K562 (cell line): ENCODE data around the gene SH3BGR. TPM values are rescaled to one million over a fixed set of nuclear protein-coding genes. Genes with fewer than 3 reads are reported as not detected.

ENCODE experiments used
- ADNP ChIP-seq: fragments of 200-800 bp; sonication (Bioruptor generic); IDR thresholded peaks from 2 replicates; pipeline ENCODE4 v1.6.1; 2016; ENCODE audit warnings: missing genetic modification characterization, missing compliant biosample characterization
- ELK1 ChIP-seq: sonication (generic); formaldehyde crosslinking; IDR thresholded peaks from 2 replicates; pipeline ENCODE4 v1.8.1; 2022; ENCODE audit warnings: missing genetic modification reagents
- ELK3 ChIP-seq: fragments of 450-650 bp; formaldehyde crosslinking; IDR thresholded peaks from 2 replicates; pipeline ENCODE4 v1.4.0; 2020; ENCODE audit warnings: mild to moderate bottlenecking
- ETS2 ChIP-seq: IDR thresholded peaks from 2 replicates; pipeline ENCODE4 v1.6.1; 2016; ENCODE audit warnings: borderline replicate concordance, missing genetic modification characterization, mild to moderate bottlenecking, moderate library complexity, missing compliant biosample characterization; ENCODE audit not compliant: poor library complexity, severe bottlenecking
- NR1H2 ChIP-seq: sonication (generic); formaldehyde crosslinking; IDR thresholded peaks from 2 replicates; pipeline ENCODE4 v1.4.0; 2020; ENCODE audit warnings: mild to moderate bottlenecking, missing genetic modification reagents
- NUFIP1 ChIP-seq: fragments of 450-650 bp; IDR thresholded peaks from 2 replicates; pipeline ENCODE4 v1.6.1; 2018; ENCODE audit not compliant: partially characterized antibody
- RREB1 ChIP-seq: fragments of 250-450 bp; sonication (Bioruptor Pico); IDR thresholded peaks from 2 replicates; pipeline ENCODE4 v1.4.0; 2020
- SLC30A9 ChIP-seq: fragments of 250-450 bp; sonication (Bioruptor Pico); IDR thresholded peaks from 2 replicates; pipeline ENCODE4 v1.8.0; 2022; ENCODE audit warnings: mild to moderate bottlenecking, moderate library complexity
- SRSF7 ChIP-seq: fragments of 200-400 bp; formaldehyde crosslinking; optimal IDR thresholded peaks from 2 replicates; pipeline ENCODE3; 2017; ENCODE audit warnings: mild to moderate bottlenecking, low read depth, low read length
- STAT5A ChIP-seq: IDR thresholded peaks from 2 replicates; pipeline ENCODE4 v1.6.1; 2012; ENCODE audit warnings: low read length, inconsistent platforms, borderline replicate concordance
- THAP12 ChIP-seq: fragments of 250-450 bp; sonication (Bioruptor Pico); IDR thresholded peaks from 2 replicates; pipeline ENCODE4 v1.9.0; 2021; ENCODE audit warnings: mild to moderate bottlenecking, inconsistent platforms
- ZNF24 ChIP-seq: fragments of 450-650 bp; IDR thresholded peaks from 2 replicates; pipeline ENCODE4 v1.6.1; 2016
- ZNF408 ChIP-seq: fragments of 250-450 bp; sonication (Bioruptor Pico); IDR thresholded peaks from 2 replicates; pipeline ENCODE4 v1.4.0; 2020; ENCODE audit warnings: low read depth, mild to moderate bottlenecking, moderate library complexity
- polyA plus RNA-seq, 8 experiments: library from polyadenylated mRNA; depleted of rRNA in 4 of 8; stranded (reverse) in 5 of 8; unstranded in 3 of 8; fragments of >200 nt; fragmentation: Nextera tagmentation in 2 of 8; fragmentation: Illumina TruSeq in 1 of 8; extraction: Ambion mirVana in 2 of 8; extraction: Trizol in 1 of 8; gene quantifications; 2 replicates each; pipeline versions ENCODE4 v1.2.1 to v1.2.3, GENCODE V29; 2011 to 2014; ENCODE audit warnings: inconsistent platforms in 1 of 8, missing spikeins in 1 of 8
- total RNA-seq, 7 experiments: library from RNA; depleted of rRNA in 6 of 7; stranded (reverse); fragments of >200 nt in 6 of 7; fragmentation: Illumina TruSeq in 2 of 7; extraction: Trizol in 2 of 7; gene quantifications; 2 replicates each; pipeline versions ENCODE4 v1.2.1 to v1.2.3, GENCODE V29; 2011 to 2021; ENCODE audit warnings: low replicate concordance in 1 of 7
- TF ChIP-seq, protein P1 (sequence below): fragments of 250-450 bp; sonication (Bioruptor Pico); IDR thresholded peaks from 2 replicates; pipeline ENCODE4 v1.5.0; 2022; ENCODE audit warnings: mild to moderate bottlenecking

The SH3BGR gene
- total and polyA plus RNA-seq, 9 of the 15 experiments (the other 6 are each of a cell fraction or from before 2014, with no cell fraction given) = 6.6 to 42.9 (median 25.6) TPM

DNA sequence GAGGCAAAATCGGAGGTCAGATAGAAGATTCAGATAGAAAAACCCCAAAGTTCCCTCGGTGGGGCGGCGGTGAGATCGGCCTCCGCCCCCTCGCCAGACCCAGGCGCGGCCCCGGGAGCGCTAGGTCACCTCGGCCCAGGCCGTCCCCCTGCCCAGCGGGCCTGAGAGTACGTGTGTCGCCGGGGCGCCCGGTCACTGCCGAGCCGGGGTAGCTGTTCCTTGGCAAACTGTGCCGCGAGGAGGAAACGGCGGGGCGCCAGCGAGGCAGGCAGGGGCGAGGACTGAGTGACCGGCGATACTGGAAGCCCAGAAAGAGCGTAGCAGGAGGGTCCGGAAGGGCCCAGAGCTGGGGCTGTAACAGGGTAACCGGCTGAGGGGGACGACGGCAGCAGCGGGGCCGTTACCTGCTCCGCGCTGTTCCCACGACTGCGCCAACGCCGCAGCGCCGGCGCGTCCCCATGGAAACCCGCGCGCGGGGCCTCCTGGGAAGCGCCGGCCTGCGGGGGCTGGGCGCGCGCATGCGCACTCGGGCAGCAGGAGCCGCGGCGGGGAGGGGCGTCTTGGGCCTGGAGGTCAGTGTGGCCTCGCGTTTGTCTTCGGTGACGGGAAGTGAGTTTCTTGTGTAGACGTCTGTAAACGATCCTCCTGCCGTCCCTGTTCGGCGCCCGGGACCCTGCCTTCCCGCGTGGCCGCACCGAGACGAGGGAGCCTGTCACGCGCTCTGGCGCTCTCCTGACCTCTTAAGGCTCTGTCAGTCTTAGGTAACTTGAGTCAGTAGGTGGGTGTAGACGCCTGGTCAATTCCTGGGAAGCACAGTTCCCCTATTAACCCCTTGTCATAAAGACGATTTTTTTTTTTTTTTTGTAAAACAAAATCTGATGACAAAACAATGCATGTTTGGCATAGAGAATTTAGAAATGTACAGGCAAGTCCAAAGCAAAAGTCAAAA lies 6.2 kb upstream of the SH3BGR start, which contains the start of gene LCA5L (continued):
- TF ChIP-seq ZNF408 (CRISPR knock-in tag) = no peak
- no peak for TF ChIP-seq NUFIP1
- no peak for TF ChIP-seq SLC30A9 (CRISPR knock-in tag)
- TF ChIP-seq, protein P1, sequence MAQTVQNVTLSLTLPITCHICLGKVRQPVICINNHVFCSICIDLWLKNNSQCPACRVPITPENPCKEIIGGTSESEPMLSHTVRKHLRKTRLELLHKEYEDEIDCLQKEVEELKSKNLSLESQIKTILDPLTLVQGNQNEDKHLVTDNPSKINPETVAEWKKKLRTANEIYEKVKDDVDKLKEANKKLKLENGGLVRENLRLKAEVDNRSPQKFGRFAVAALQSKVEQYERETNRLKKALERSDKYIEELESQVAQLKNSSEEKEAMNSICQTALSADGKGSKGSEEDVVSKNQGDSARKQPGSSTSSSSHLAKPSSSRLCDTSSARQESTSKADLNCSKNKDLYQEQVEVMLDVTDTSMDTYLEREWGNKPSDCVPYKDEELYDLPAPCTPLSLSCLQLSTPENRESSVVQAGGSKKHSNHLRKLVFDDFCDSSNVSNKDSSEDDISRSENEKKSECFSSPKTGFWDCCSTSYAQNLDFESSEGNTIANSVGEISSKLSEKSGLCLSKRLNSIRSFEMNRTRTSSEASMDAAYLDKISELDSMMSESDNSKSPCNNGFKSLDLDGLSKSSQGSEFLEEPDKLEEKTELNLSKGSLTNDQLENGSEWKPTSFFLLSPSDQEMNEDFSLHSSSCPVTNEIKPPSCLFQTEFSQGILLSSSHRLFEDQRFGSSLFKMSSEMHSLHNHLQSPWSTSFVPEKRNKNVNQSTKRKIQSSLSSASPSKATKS (CRISPR knock-in tag) = no peak
- peak; percentile 14; the same call in 1 of the 2 replicates for TF ChIP-seq RREB1 (CRISPR knock-in tag)
- TF ChIP-seq ADNP (tag) = no peak
- TF ChIP-seq NR1H2 = peak; percentile 53; the same call in 1 of the 2 replicates
- TF ChIP-seq ELK3 (CRISPR knock-in tag) = no peak
- no peak for TF ChIP-seq STAT5A
- TF ChIP-seq ETS2 = no peak
- no peak for TF ChIP-seq SRSF7
- TF ChIP-seq THAP12 (CRISPR knock-in tag) = peak; percentile 81; the same call in 1 of the 2 replicates
- peak; percentile 96 for TF ChIP-seq ZNF24
- TF ChIP-seq ELK1 (CRISPR knock-in tag) = no peak
